ENCODE measurements around the gene SLC35F6. TPM values are rescaled to one million over a fixed set of nuclear protein-coding genes. Genes with fewer than 3 reads are reported as not detected.

The SLC35F6 gene
- total RNA-seq, 1 experiment from 2014 or later, result 33.9 TPM

DNA sequence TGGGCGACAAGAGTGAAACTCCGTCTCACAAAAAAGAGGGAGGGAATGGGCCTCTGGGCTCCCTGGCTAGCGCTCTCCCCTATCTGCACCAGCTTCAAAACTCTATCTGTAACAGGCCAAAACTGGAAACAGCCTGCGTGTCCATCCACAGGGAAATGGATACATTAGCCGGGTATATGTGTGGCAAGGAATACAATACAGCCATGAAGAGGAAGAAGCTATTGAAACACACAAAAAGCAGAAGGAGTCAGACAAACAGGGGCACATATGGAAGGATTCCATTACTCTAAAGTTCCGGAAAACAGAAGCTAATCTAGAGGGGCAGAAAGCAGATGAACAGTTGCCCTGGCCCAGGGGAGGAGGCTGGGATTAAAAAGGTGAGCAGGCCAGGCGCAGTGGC is 24.6 kb upstream of the SLC35F6 start:
- BruUV-seq (replicated peaks), result no TSS peak
- Histone ChIP-seq H3K27me3 (ENCODE audit: low read length) (no peaks in the 10 kb centered on the region), H3K9me3 (ENCODE audit: low read length) (no peaks in the 10 kb centered on the region), H3F3A (ENCODE audit: low read length, unreplicated experiment) (no peaks in the 10 kb centered on the region), H3K79me2 (ENCODE audit: low read length) (no peaks in the 10 kb centered on the region), H3K4me1 (ENCODE audit: insufficient read depth, low read length) (no peaks in the 10 kb centered on the region), H3K4me2 (ENCODE audit: low read length) (no peak overlapping the region), H4K20me1 (ENCODE audit: low read length) (no peaks in the 10 kb centered on the region), H3K9ac (ENCODE audit: low read length) (no peak overlapping the region), H3K36me3 (ENCODE audit: low read depth, low read length) (no peaks in the 10 kb centered on the region), H3K4me3 (ENCODE audit: low read length) (no peak overlapping the region), H3K27ac (ENCODE audit: low read length) (no peak overlapping the region), H3K9me2 (replicated peaks; ENCODE audit: low read length) (no peaks in the 10 kb centered on the region), H2AFZ (ENCODE audit: low read length) (no peak overlapping the region)
- intact Hi-C loops (cut with micrococcal nuclease), result no loop called here
- ATAC-seq (no peak), DNase-seq (no peak)
- ChIA-PET CTCF (no interaction called here), POLR2A (ENCODE audit: unreplicated experiment) (no interaction called here)
- TF ChIP-seq CTCF (conservative IDR thresholded peaks at IDR 0.05; ENCODE audit: low read depth, low read length), result no peak
- TF ChIP-seq EZH2 (IDR thresholded peaks at IDR 0.05; ENCODE audit: low read length, unreplicated experiment), result no peak
- TF ChIP-seq EZH2phosphoT487 (IDR thresholded peaks at IDR 0.05; ENCODE audit: borderline replicate concordance, low read length), result no peak

DNA sequence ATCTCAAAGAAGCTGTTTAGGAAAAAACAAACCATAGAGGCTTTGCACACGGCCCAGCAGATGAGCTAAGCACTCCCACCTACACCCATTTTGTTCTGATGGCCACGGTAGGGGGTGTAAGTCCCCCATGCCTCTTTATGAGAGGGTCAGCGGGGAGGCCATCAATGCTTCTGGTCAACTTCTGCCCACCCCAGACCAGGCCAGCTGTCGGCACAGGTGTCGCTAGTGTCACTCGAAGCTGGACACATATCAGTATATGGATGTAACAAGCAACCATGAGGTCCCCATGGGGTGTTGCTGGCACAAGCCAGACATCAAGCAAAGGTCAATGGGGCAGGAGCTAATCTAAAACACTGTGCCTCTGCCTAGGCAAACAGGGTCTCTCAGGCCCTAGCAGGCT is 23.7 kb upstream of the SLC35F6 start:
- Histone ChIP-seq H2AFZ (ENCODE audit: low read length) (no peak overlapping the region), H3K9ac (ENCODE audit: low read length) (no peak overlapping the region), H3K27me3 (ENCODE audit: low read length) (no peaks in the 10 kb centered on the region), H4K20me1 (ENCODE audit: low read length) (no peaks in the 10 kb centered on the region), H3K4me2 (ENCODE audit: low read length) (no peak overlapping the region), H3K9me3 (ENCODE audit: low read length) (no peaks in the 10 kb centered on the region), H3K4me3 (ENCODE audit: low read length) (no peak overlapping the region), H3F3A (ENCODE audit: low read length, unreplicated experiment) (no peaks in the 10 kb centered on the region), H3K9me2 (replicated peaks; ENCODE audit: low read length) (no peaks in the 10 kb centered on the region), H3K27ac (ENCODE audit: low read length) (no peak overlapping the region), H3K36me3 (ENCODE audit: low read depth, low read length) (no peaks in the 10 kb centered on the region), H3K4me1 (ENCODE audit: insufficient read depth, low read length) (no peaks in the 10 kb centered on the region), H3K79me2 (ENCODE audit: low read length) (no peaks in the 10 kb centered on the region)
- ATAC-seq (no peak), DNase-seq (no peak)
- BruUV-seq (replicated peaks), result no TSS peak
- CTCF ChIA-PET, result no interaction called here
- POLR2A ChIA-PET (ENCODE audit: unreplicated experiment), result no interaction called here
- no peak for TF ChIP-seq EZH2phosphoT487 (IDR thresholded peaks at IDR 0.05; ENCODE audit: borderline replicate concordance, low read length)
- no peak for TF ChIP-seq EZH2 (IDR thresholded peaks at IDR 0.05; ENCODE audit: low read length, unreplicated experiment)
- TF ChIP-seq CTCF (conservative IDR thresholded peaks at IDR 0.05; ENCODE audit: low read depth, low read length), result no peak
- intact Hi-C loops (cut with micrococcal nuclease), result no loop called here

- no peak overlapping the region for H3K27ac ChIP-seq (ENCODE audit: low read length)
- TF ChIP-seq CTCF (conservative IDR thresholded peaks at IDR 0.05; ENCODE audit: low read depth, low read length), result no peak
- TF ChIP-seq EZH2 (IDR thresholded peaks at IDR 0.05; ENCODE audit: low read length, unreplicated experiment), result no peak
- no peak for TF ChIP-seq EZH2phosphoT487 (IDR thresholded peaks at IDR 0.05; ENCODE audit: borderline replicate concordance, low read length)
- no peaks in the 10 kb centered on the region for H3K79me2 ChIP-seq (ENCODE audit: low read length)
- H3K36me3 ChIP-seq (ENCODE audit: low read depth, low read length), result no peaks in the 10 kb centered on the region
- H3K4me1 ChIP-seq (ENCODE audit: insufficient read depth, low read length), result no peaks in the 10 kb centered on the region
- H3K4me2 ChIP-seq (ENCODE audit: low read length), result no peak overlapping the region
- no peaks in the 10 kb centered on the region for H3K27me3 ChIP-seq (ENCODE audit: low read length)
- H3K9me2 ChIP-seq (replicated peaks; ENCODE audit: low read length), result no peaks in the 10 kb centered on the region
- ChIA-PET POLR2A (ENCODE audit: unreplicated experiment) (interaction anchor here (0.7 kb wide), 1 partner anchor 200 kb away, joined by 3 read pairs; no protein-coding TSS in a partner anchor), CTCF (no interaction called here)
- intact Hi-C loops (cut with micrococcal nuclease), result no loop called here
- no peak overlapping the region for H2AFZ ChIP-seq (ENCODE audit: low read length)
- H4K20me1 ChIP-seq (ENCODE audit: low read length), result no peaks in the 10 kb centered on the region
- no peak overlapping the region for H3K9ac ChIP-seq (ENCODE audit: low read length)
- H3K9me3 ChIP-seq (ENCODE audit: low read length), result no peaks in the 10 kb centered on the region
- no TSS peak for BruUV-seq (replicated peaks)
- no peak for DNase-seq
- H3K4me3 ChIP-seq (ENCODE audit: low read length), result no peak overlapping the region
- ATAC-seq, result no peak
- no peaks in the 10 kb centered on the region for H3F3A ChIP-seq (ENCODE audit: low read length, unreplicated experiment)
Measured at GRCh38 chr2:26740890-26741302, 23.2 kb upstream of the SLC35F6 start.
